GM12864 (cell line): Measurements from ENCODE around the gene EPB41L3.

Source experiments
- DNase-seq: peaks from one replicate; pipeline ENCODE4 v3.0.0-alpha.2; 2011; ENCODE audit warnings: low read depth
- H3K4me3 ChIP-seq: 2 replicates; pipeline ENCODE4 v1.5.1; 2011; ENCODE audit warnings: mild to moderate bottlenecking, low read depth, low read length, control low read depth
- CTCF ChIP-seq: IDR thresholded peaks from 2 replicates; pipeline ENCODE4 v1.5.1; 2011; ENCODE audit warnings: low read depth, mild to moderate bottlenecking, moderate library complexity, low read length, control low read depth, inconsistent platforms; ENCODE audit errors: missing control alignments

EPB41L3 gene

GRCh38 chr18:5543773-5544389 lies at the start of gene EPB41L3:
TSS of gene EPB41L3 (minus strand) at chr18:5543997. CDS start at chr18:5489183, 54,814 bp downstream.
- no peak within 1 kb of the TSS for H3K4me3 ChIP-seq
- no peak for DNase-seq
- no peak for TF ChIP-seq CTCF

GRCh38 chr18:5588529-5588928 lies 44.7 kb upstream of the EPB41L3 start:
- DNase-seq: no peak
- TF ChIP-seq CTCF: no peak
- H3K4me3 ChIP-seq: no peak overlapping the region

GRCh38 chr18:5585653-5586052 lies 41.9 kb upstream of the EPB41L3 start:
- no peak for DNase-seq
- H3K4me3 ChIP-seq: no peak overlapping the region
- TF ChIP-seq CTCF: no peak

- H3K4me3 ChIP-seq: no peak overlapping the region
- no peak for DNase-seq
- no peak for TF ChIP-seq CTCF
Measured at GRCh38 chr18:5584746-5585417, 41.1 kb upstream of the EPB41L3 start.

- no peak for TF ChIP-seq CTCF
- DNase-seq: no peak
- no peak overlapping the region for H3K4me3 ChIP-seq
Measured at GRCh38 chr18:5582849-5583681, 39.3 kb upstream of the EPB41L3 start.

GRCh38 chr18:5582076-5582475 lies 38.3 kb upstream of the EPB41L3 start:
- no peak for DNase-seq

More at GRCh38 chr18:5582076-5582475, 38.3 kb upstream of the EPB41L3 start:
- no peak for TF ChIP-seq CTCF
- no peak overlapping the region for H3K4me3 ChIP-seq
